ENCODE data around the gene ERG28. TPM values are rescaled to one million over a fixed set of nuclear protein-coding genes. Genes with fewer than 3 reads are reported as not detected.
"Not testable (repeated sequence)": the region's sequence is repeated elsewhere in the genome, so short reads cannot be mapped to it uniquely, and the experiment has no call there.

ERG28 gene
- total RNA-seq, 1 donor from 2014 or later: 16.2 TPM

GRCh38 chr14:75604979-75605851 lies 55.5 kb downstream of the ERG28 start:
- peak; percentile 18 for DNase-seq (ENCODE audit: low read depth)
- Histone ChIP-seq H3K36me3 (ENCODE audit: control insufficient read depth, insufficient read depth, low read length) (no peaks in the 10 kb centered on the region), H3K27me3 (ENCODE audit: control insufficient read depth, insufficient read depth, low read length) (peaks cover 4% of the 10 kb centered on the region), H3K4me3 (ENCODE audit: low read depth, low read length) (no peak overlapping the region)
- TF ChIP-seq CTCF (IDR thresholded peaks at IDR 0.05; ENCODE audit: insufficient read depth, low read length, poor library complexity, severe bottlenecking): no peak

GRCh38 chr14:75602503-75602902 lies 58.2 kb downstream of the ERG28 start:
- Histone ChIP-seq H3K36me3 (ENCODE audit: control insufficient read depth, insufficient read depth, low read length) (no peaks in the 10 kb centered on the region), H3K27me3 (ENCODE audit: control insufficient read depth, insufficient read depth, low read length) (peaks cover 4% of the 10 kb centered on the region), H3K4me3 (ENCODE audit: low read depth, low read length) (no peak overlapping the region)
- TF ChIP-seq CTCF (IDR thresholded peaks at IDR 0.05; ENCODE audit: insufficient read depth, low read length, poor library complexity, severe bottlenecking): no peak
- DNase-seq (ENCODE audit: low read depth): no peak

- H3K36me3 ChIP-seq (ENCODE audit: control insufficient read depth, insufficient read depth, low read length); H3K4me3 ChIP-seq (ENCODE audit: low read depth, low read length); DNase-seq (ENCODE audit: low read depth); H3K27me3 ChIP-seq (ENCODE audit: control insufficient read depth, insufficient read depth, low read length): not testable (repeated sequence)
Observed at GRCh38 chr14:75601061-75601460, 59.6 kb downstream of the ERG28 start.

GRCh38 chr14:75600100-75600499 lies 60.6 kb downstream of the ERG28 start:
- H3K36me3 ChIP-seq (ENCODE audit: control insufficient read depth, insufficient read depth, low read length); H3K27me3 ChIP-seq (ENCODE audit: control insufficient read depth, insufficient read depth, low read length); DNase-seq (ENCODE audit: low read depth); H3K4me3 ChIP-seq (ENCODE audit: low read depth, low read length): not testable (repeated sequence)

Other genes starting within 250 kb of the ERG28 start
- gene JDP2, start 232.9 kb downstream of the ERG28 start, total RNA-seq: 41.5 and 43.5 TPM in 2 replicates
- 0.14 TPM in 1 of 2 replicates, not detected in the other for gene BATF, start 138.4 kb downstream of the ERG28 start, total RNA-seq
- gene FLVCR2, start 82.3 kb downstream of the ERG28 start, total RNA-seq: 0.75 and 1.0 TPM in 2 replicates
- 16.5 and 24.7 TPM in 2 replicates for gene TTLL5, start 370 bp upstream of the ERG28 start, total RNA-seq